Esophagus muscularis mucosa (tissue), 4 donors: Measurements from ENCODE around the gene FANK1.

Experiments
- CTCF ChIP-seq, 3 experiments: fragments of 200-600 bp in 2 of 3; fragments of 450-650 bp in 1 of 3; sonication (generic) in 2 of 3; IDR thresholded peaks; one replicate each; pipeline ENCODE4 v1.5.1; 2017 to 2019; ENCODE audit warnings: antibody characterized with exemption in 3 of 3, mild to moderate bottlenecking in 2 of 3, moderate library complexity in 1 of 3
- EP300 ChIP-seq: sonication (generic); formaldehyde crosslinking; IDR thresholded peaks from one replicate; pipeline ENCODE4 v1.6.1; 2017; ENCODE audit warnings: antibody characterized with exemption
- POLR2A ChIP-seq: fragments of 450-650 bp; IDR thresholded peaks from one replicate; pipeline ENCODE4 v1.6.1; 2017; ENCODE audit warnings: antibody characterized with exemption, moderate library complexity, mild to moderate bottlenecking, low read depth
- POLR2AphosphoS5 ChIP-seq, 2 donors: sonication (generic); formaldehyde crosslinking; IDR thresholded peaks; one replicate each; pipeline ENCODE4 v1.6.1; 2017; ENCODE audit warnings: antibody characterized with exemption in 2 of 2

GRCh38 chr10:126042354-126042753, 146.0 kb downstream of the FANK1 start:
- TF ChIP-seq CTCF (IDR thresholded peaks at IDR 0.05) (no peak), POLR2AphosphoS5 (IDR thresholded peaks at IDR 0.05) (no peak), EP300 (no peak), POLR2A (no peak)
